Embryonic facial prominence (tissue), 1 donor: ENCODE measurements around the gene HOXD3.

Experiments used
- DNase-seq: peaks from one replicate; pipeline ENCODE4 v3.0.0-alpha.2; 2016; ENCODE audit errors: extremely low spot score

The HOXD3 gene

DNA sequence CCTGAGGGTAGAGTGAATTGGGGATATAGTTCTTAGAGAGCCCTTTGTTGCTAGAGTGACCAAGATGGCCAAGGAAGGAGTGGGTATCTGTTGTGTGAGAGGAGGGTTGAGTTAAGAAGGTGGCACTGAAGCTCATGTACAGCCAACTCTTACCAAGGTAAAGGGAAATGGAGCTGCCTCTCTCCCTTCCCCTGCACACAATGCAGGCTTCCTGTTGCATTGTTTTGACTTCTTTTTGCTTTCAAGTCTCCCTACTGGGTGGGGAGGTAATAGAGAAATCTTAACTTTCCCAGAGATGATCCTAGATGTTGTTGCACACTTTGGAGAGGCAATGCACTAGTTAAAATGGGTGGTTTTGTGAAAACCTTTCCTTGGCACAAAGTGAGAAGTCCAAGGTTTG lies 55.2 kb downstream of the HOXD3 start:
- DNase-seq, result no peak

DNA sequence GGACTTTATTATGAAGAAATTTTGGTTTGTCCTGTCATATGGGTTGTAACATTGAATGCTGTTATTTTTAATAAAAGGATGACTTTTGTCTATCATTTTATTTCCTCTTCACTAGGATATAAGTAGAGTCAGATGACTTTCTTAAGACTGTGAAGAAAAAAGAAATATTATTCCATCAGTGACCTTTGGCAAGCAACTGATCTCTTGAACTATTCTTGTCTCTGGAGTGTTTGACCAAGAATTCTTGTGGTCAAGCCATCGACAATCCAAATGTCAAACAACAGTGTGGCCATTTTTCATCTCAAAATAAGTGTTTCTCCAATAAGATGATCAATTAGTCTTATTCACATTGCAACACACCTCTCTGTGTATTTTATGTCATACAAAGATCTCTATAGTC lies 56.3 kb downstream of the HOXD3 start:
- no peak for DNase-seq
